LNCAP (cell line): ENCODE data around the gene COL4A3.

Source experiments
- CTCF ChIP-seq: fragments of 450-650 bp; IDR thresholded peaks from 2 replicates; pipeline ENCODE4 v1.5.1; 2017; ENCODE audit warnings: mild to moderate bottlenecking

The COL4A3 gene

GRCh38 chr2:227160164-227160563 lies 4.3 kb upstream of the COL4A3 start:
- no peak for TF ChIP-seq CTCF

- no peak for TF ChIP-seq CTCF
Measured at GRCh38 chr2:227161947-227162346, 2.5 kb upstream of the COL4A3 start.

GRCh38 chr2:227163485-227163997 lies 883 bp upstream of the COL4A3 start:
- no peak for TF ChIP-seq CTCF

- no peak for TF ChIP-seq CTCF
Measured at GRCh38 chr2:227164763-227165291, 403 bp downstream of the COL4A3 start.

GRCh38 chr2:227177592-227178336 lies 13.3 kb downstream of the COL4A3 start:
- no peak for TF ChIP-seq CTCF

GRCh38 chr2:227179988-227180685 lies 15.7 kb downstream of the COL4A3 start:
- TF ChIP-seq CTCF: no peak

GRCh38 chr2:227180770-227181169 lies 16.3 kb downstream of the COL4A3 start:
- TF ChIP-seq CTCF: no peak
